Epidermal melanocyte (primary cell): ENCODE data around the gene CHRNB1.

Experiments
- DNase-seq: peaks from one replicate; pipeline ENCODE4 v3.0.0; 2011; ENCODE audit warnings: low spot score; ENCODE audit not compliant: insufficient read length

The CHRNB1 gene, protein sequence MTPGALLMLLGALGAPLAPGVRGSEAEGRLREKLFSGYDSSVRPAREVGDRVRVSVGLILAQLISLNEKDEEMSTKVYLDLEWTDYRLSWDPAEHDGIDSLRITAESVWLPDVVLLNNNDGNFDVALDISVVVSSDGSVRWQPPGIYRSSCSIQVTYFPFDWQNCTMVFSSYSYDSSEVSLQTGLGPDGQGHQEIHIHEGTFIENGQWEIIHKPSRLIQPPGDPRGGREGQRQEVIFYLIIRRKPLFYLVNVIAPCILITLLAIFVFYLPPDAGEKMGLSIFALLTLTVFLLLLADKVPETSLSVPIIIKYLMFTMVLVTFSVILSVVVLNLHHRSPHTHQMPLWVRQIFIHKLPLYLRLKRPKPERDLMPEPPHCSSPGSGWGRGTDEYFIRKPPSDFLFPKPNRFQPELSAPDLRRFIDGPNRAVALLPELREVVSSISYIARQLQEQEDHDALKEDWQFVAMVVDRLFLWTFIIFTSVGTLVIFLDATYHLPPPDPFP

DNA sequence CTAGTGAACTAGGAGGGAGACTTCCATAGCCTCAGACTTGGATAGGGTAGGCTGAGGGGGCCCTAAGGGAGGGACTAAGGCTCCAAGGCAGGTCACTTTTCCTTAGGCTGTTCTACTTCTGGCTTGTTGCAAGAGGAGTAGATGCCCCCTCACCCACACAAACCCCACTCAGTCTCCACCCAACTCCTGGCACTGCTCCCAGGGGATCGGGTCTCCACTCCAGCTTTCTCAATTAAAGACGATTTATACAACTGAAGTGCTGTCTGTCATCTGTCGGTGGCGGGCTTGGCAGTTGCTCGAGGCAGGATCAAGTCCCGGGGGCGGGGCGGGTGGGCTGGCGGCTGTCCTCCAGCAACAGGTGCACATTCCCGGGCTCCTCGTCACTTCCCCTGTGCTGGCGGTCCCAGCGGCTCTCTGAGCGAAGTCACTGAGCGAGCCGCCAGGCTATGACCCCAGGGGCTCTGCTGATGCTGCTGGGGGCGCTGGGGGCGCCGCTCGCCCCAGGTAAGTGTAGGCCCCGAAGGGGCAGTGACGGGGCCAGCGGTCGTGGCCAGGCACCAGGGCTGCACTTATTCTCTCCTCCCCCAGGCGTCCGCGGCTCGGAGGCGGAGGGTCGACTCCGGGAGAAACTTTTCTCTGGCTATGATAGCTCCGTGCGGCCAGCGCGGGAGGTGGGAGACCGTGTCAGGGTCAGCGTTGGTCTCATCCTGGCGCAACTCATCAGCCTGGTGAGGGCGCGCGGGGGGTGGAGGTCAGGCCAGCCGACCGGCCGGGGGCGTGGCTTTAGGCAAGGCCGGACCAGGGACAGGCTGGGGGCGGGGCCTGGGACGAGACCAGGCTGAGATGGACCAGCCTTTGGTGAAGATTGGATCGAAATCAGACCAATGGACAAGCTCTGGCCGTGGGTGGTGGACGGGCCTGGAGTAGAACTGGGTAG is at the start of gene CHRNB1:
CHRNB1 (plus strand) TSS at position 380 of the 937 bp plus-strand sequence; CDS start at position 447, 67 bp downstream.
- peak; percentile 70 for DNase-seq

DNA sequence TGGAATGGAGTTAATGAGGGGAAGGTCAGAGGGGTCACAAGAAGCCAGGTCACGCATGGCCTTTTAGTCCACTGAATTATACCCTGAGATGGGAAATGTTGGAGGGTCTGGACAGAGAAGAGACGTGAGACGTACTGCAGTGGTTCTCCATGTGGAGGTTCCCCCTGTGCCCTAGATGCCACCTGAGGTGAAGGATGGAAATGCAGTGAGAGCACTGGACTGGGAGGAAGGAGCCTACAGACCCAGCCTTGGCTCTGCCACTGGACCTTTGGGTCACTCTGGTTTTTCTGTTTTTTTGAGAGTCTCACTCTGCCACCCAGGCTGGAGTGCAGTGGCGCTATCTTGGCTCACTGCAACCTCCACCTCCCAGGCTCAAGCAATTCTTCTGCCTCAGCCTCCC is 48.7 kb upstream of the CHRNB1 start:
- DNase-seq: no peak

DNA sequence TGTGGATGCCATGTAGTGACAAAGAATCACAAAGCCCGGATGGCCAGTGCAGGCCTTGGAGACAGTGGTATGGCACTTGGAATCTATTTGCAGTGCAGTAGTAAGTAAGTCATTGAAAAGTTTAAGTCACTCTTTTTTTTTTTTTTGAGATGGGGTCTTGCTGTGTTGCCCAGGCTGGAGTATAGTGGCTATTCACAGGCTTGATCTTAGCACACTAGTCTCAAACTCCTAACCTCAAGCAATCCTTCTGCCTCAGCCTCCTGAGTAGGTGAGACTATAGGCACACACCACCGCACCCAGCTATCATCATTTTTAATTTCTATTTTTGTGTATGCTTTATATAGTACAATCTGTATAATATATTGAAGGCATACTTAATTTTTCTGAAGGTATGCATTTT is 46.2 kb upstream of the CHRNB1 start:
- no peak for DNase-seq

DNA sequence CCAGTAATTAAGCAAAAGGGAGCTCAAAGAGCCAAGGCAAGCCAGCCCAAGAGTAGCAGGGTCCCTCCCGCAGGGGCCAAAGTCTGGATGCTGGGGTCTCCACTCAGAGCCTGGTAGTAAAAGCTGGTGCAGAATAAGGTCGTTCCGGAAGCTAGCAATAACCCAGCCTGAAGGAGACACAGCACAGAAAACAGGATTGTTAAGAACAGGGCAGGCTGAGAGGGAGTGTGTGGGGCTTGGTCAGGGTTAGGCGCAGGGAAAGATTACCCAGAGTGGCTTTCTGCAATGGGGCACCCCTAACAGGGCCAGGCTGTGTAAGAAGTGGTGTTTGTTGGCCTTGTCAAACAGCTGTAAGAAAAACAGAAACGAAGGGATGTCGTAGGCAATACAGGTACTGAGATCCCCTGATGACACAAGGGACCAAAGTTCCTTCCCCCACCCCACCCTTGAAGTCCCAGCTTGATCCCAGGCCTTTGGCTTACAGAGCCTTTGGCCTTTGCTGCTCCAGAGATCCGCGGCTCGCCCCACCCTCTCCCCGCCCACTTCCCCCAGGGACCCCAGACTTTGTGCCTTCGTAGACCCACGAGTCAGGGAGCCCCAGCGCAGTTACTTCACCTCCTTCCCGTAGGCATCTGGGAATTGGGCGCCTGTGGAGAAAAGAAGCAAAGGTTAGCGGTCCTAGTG is 41.7 kb upstream of the CHRNB1 start:
- DNase-seq: no peak

DNA sequence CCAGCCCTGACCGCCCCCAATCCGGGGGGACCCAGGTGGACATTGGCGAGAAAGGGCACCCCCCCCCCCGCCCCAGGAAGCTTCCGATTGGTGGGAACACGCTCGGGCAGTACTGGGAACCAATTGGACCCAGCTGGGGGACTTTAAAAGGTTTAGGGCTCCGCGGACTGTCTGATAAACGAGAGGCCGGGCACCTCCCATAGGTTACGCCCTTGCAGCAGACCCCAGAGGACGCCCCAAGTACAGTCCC is 41.2 kb upstream of the CHRNB1 start:
- DNase-seq: peak; percentile 74

DNA sequence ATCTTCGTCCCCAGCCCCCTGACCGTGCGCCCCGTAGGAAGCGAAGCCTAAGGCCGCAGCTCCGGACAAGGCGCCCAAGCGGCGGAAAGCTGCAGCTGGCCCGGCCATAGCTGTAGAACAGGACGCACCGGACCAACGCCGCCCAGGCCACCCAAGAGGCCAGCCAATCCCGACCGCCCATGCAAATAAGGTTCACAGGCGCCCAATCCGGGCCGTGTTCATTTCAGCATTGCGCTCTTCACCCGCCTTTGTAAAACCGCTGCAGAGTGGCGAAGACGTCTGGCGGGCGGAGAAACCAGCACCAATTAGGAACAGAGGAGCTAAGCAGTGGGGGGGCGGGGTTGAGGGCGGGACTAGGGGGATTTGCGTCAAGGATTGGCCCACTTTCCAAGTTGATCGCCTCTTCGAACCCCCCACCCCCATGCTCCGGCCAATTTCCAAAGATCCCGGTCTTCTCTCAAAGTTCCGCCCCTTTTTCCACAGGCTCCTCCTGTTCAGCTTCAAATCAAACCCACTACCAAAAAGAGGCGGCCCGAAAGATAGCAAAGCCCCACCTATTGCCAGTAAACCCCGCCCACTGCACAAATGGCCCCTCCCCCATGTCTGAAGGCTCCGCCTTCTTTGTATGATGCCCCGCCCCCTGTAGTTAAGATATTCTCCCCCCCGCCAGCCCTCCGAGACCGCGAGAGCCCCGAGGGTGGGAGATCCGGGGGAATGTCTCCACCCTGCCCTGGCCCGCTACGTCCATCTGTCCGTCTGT is 40.7 kb upstream of the CHRNB1 start, which contains the start of gene TMEM256:
TMEM256 (minus strand) TSS at position 121 of the 760 bp plus-strand sequence; CDS start at position 108, 13 bp downstream.
- peak; percentile 98 for DNase-seq

DNA sequence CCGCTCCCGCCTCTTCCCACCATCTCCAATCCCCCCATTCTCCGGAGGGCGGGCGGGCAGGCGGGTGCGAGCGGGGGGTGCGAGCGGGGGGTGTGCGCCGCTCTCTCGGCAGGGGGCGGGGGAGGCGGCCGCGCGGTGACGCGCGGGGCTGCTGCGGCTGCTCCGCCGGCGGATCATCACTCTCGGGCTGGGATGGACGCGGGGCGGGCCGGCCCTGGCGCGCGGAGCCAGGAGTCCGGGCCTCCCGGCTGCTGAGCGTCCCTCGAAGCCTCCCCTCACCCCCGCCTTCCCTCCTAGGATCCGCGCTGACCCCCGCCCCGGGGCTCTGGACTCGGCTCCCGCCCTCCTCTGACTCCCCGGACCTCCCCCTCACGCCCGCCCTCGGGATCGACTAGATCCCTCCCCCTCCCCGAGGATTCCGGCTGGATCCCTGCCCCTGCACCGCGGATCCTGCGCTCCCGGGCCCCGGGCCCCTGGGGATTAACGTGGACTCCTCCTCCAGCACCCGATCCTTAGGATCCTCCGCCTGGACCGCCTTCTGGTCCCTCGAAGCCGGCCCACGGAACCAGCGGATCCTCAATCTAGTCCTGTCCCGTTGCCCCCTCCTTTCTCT is 40.0 kb upstream of the CHRNB1 start:
- peak; percentile 79 for DNase-seq

DNA sequence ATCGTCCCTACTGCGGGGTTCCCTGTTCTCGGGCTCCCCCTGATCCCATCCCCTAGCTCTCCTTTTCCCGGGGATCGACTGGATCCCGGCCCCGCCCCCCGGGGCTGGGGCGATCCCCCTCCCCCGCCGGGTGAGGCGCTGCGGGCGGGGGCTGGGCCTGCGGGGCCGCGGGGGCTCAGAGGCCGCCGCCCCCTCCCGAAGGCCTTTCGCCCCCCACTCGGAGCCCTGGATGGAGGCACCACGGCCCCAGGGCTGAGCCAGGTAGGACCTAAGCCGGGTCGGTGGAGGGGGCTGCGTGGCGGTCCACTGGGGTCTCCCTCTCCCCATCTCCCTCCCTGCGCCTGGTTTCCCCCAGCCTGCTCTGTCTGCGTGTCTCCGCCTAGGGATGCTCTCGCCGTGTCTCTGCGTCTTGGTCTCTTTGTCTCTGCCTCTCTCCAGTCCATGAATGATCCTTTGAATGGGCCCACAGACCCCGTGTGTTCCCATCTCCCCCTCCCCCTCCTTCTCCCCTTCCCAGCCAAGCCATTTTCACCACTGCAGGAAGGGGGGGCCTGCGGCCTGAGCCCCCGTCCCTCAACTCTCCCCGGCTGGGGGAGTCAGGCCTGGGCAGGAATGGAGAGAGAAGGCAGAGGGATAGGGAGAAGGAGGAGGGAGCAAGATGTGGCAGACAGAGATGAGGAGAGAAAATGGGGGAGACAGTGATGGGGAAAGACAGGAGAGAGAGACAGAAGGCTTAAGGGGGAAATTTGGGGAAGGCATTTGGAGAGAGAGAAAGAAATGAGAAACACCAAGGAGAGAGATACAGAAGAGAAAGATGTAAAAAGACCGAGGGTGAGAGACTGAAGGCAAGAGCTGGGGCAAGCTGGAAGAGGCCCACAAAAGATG is 39.3 kb upstream of the CHRNB1 start:
- DNase-seq: no peak

DNA sequence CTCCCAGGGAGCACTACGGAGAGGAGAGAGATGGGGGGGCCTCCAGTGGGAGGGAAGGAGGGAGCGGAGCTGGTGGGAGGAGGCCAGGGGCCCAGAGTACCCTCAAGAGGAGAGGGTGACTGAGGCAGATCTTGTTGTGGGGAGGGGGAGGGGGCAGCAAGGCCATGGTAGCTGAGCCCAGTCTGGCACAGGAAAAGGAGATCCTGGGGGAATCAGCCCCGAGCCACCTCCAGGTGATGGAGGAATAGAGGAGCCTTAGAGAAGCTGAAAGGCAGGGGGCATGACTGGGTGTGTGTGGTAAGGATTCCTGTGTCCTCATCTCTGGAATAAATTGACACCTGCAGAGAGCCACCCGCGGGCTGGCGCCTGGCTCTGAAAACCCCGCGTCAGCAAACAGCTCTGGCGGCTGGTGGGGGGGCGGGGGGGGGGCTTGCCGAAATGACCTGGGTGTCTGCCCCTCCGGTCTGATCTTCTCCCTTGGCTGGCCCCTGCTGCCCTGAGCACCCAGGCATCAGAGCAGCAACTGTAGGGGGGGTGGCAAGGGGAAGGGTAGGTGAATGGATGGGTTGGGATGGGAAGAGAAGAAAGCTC is 38.5 kb upstream of the CHRNB1 start:
- no peak for DNase-seq

DNA sequence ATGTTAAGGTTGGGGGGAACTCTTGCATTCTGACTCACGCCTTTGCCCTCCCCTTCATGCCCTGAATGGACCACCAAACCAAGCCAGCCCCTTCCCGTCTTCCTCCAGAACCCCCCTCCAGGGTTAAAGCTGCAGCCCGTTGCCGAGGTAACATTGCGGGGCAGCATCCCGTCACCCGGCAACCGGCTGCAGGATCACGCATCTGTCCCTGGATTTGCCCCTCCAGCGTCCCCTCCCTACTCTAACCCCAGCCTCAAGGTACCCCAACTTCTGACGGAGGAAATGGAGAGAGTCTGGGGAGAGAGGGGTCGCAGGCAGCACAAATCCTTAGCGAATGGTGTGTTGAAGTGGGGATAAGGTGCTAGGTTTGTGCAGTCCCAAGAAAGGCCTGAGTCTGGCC is 37.8 kb upstream of the CHRNB1 start:
- DNase-seq: no peak

DNA sequence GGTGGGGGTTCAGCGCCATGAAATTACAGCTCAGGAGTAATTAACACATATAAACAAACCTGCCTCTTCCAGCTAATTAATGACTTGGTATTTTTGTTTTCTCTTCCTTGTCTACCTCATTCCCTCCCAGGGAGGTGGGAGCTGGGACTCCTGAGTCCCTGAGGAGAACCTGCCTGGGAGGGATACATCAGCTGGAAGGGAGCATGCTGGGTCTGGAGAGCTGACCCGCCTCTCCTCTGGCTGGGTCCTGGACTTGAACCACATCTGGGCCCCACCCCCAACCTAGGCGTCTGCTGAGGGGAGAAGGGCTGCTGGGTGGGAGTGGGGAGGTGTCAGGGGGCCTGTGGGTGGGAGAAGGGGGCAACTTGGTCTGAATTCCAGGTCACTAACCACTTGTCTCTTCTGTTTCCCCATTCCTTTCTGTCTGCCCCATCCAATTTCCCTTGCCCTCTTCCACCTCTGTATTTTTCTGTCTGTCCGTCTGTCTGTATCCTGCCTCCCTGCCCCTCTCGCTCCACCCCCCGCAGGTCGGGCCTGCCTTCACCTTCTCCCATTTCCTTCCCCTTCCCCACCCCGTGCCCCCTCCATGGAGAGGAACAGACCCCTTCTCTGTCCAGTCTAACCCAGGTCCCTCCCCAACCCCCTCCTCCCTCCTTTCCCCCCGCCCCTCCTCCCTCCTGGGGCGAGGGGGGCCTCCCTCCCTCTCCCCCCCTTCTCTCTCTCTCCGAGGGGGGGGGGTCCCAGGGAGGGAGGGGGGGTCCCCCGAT is 37.2 kb upstream of the CHRNB1 start, which contains the start of gene NLGN2:
NLGN2 (plus strand) TSS at position 361 of the 767 bp plus-strand sequence. CDS start 411 bp downstream, outside the sequence.
- no peak for DNase-seq

DNA sequence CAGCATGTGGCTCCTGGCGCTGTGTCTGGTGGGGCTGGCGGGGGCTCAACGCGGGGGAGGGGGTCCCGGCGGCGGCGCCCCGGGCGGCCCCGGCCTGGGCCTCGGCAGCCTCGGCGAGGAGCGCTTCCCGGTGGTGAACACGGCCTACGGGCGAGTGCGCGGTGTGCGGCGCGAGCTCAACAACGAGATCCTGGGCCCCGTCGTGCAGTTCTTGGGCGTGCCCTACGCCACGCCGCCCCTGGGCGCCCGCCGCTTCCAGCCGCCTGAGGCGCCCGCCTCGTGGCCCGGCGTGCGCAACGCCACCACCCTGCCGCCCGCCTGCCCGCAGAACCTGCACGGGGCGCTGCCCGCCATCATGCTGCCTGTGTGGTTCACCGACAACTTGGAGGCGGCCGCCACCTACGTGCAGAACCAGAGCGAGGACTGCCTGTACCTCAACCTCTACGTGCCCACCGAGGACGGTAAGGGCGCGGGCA is 36.6 kb upstream of the CHRNB1 start:
- DNase-seq: no peak

DNA sequence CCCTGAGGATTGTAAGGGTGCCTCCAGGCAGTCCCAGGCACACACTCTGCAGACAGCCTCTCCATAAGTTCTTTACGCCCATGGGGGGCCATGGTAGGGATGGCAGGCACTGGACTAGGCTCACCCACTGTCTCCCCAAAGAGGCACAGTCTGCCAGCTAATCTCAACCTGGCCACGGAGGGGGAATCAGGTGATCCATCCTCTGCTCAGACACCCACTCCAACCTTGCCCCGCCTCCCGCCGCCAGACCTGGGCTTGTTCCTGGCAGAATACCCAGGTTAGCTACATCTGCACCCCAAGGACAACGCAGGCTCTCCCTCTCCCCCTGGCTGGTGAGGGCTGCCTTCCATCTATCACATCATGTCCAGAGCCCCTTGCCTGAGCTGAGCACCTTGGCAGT is 36.0 kb upstream of the CHRNB1 start:
- no peak for DNase-seq

DNA sequence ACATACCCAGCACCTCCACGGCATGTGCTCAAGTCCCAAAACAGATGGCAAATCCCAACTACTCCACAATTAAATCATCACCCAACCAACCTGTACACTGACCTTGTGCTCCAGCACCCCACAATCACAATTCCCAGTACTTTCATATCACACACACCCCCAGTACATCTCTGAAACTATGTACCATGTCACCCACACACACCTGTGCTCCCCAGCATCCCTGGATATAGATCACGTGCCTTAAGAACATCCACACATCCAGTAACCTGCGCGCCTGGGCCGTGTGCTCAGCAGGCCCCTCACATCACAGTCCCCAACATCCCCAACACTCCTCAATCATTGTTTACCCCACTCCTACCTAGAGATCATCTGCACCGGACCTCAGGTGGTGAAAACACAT is 35.1 kb upstream of the CHRNB1 start:
- DNase-seq: no peak

DNA sequence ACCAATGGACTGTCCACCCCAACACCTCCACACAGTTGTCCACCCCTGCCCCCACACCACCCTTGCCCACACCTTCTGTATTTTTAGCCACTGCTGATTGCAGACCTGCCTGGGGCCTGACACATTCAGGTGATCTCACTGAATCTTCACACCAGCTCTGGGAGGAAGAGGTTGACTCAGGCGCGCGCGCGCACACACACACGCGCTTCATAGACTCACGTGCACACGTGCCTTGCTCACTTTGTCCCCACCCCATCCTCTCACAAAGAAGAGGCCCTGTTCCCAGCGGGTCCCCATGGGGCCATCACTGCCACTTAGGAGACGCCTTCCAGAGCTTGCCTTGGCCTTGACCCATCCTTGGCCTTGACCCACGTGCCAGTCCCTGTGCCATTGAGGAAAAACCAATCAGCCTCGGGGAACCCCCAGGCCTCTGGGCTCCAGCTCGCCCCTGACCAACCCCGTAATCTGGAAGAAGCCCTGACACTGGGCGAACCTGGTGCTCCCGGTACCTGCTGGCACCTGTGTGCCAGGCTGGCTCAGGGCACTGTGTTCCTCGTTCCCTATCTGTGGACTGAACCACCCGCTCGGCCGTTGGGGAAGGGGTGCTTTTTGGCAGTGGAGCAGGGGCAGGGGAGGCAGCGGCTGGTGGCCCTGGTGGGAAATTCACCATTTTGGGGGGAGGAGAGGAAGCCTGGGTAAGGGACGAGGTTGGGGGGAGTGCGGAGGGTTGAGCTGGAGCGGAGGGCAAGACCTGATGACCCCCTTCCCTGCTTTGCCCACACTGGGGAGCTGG is 34.0 kb upstream of the CHRNB1 start:
- DNase-seq: no peak

DNA sequence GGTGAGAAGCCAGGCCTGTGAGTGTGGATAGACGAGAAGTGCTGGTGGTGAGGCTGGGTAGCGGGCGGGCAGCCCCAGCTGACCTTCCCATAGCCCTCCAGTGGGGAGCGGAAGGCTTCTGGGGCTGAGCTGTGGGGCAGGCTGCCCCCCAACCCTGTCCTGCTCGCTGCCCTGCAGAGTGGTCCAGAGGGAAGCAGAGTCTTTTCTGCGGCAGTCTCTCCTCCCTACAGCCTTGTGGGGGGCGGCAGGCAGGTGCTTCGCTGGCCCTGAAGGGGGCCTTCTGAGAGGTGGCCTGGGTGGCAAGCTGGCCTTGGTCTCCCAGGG is 33.5 kb upstream of the CHRNB1 start:
- DNase-seq: no peak

DNA sequence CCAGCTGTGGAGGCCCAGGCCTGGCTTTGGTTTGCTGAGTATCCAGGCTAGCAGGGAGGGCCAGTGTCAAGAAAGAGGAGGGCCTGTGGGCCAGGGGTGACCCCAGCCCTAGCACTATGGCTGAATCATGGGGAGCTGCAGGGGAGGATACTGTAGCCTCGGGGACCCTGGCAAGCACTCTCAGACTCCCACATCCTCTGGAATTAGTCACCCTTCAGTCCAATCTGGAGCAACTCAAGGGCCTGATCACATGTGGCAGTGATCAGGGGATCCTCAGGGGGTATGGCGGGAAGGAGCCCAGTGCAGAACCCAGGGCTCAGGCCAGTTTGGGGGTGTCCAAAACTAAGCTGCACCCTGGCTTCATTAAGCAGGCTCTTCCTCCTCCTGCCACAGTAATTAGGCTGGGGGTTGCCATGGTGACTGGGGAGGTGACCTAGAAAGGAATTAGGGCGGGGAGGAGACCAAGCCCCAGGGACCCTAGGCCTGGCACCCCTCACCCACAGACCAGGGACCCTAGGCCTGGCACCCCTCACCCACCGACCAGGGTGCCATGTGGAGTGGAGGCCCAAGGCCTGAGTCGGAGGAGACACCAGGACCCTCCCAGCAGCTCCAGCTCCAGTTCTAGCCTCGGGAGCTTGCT is 31.4 kb upstream of the CHRNB1 start:
- no peak for DNase-seq
